NCI-H1417 treated with DMSO at 0.1 percent for 48 hours (cell line): ENCODE data around the gene SPIB.
"Not testable (repeated sequence)": the region's sequence is repeated elsewhere in the genome, so short reads cannot be mapped to it uniquely, and the experiment has no call there.

Experiments
- DNase-seq: peaks from one replicate; lab custom pipeline; 2025; lab: John Stamatoyannopoulos, UW

The SPIB gene

DNA sequence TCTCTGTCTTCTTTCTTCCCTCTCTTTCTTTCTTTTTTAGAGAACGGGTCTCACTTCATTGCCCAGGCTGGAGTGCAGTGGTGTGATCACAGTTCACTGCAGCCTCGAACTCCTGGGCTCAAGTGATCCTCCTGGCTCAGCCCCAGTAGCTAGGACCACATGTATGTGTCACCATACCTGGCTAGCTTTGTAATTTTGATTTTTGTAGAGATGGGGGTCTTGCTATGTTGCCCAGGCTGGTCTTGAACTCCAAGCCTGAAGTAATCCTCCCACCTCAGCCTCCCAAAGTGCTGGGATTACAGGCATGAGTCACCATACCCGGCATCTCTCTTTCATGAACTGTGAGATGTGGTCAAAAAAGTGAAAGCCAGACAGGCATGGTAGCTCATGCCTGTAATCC, 54.6 kb downstream of the SPIB start:
- not testable (repeated sequence) for DNase-seq

DNA sequence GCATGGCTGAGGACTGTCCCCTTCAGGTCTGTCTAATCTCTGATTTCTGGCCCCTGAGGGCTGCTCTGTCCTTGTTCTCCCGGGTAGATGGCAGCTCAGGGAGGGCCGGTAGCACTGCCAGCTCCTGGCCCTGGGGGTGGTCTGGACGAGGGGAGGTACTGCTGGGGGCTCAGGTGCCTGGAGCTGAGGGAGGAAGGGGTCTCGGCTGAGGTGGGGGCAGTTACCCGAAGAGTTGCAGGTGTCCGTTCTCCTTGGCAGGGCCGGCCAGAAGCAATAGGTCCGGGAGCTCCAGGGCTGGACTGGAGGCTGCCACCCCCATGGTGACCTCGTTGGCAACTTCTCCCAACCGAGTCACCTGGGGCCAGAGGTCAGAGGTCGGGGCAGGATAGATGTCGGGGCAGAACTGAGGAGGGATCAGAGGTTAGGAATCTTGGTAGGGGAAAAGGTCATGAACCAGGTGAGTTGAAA, 56.4 kb downstream of the SPIB start:
- DNase-seq = no peak

DNA sequence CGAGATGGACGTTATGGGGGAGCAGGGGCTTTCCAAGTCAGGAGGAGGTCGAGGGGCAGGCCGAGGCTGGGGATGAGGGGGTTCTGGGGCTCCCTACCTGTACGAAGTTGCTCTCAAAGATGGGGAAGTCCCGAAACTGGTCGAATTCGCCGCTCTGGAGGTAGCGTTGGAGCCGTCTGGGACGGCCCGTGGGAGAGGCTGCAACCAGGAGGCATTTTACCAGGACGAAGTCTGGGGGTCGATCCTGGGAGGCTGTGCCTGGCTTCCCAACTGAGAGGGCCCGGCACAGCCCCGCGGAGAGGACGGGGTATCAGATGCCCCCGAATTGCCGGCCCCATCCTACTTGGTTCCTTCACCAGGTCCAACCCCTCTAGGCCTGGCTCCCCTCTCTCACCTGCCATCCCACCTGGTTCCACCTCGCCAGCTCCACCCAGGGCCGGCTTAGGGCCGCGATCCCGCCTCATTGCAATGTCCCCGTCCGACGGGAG, 57.0 kb downstream of the SPIB start:
- no peak for DNase-seq

DNA sequence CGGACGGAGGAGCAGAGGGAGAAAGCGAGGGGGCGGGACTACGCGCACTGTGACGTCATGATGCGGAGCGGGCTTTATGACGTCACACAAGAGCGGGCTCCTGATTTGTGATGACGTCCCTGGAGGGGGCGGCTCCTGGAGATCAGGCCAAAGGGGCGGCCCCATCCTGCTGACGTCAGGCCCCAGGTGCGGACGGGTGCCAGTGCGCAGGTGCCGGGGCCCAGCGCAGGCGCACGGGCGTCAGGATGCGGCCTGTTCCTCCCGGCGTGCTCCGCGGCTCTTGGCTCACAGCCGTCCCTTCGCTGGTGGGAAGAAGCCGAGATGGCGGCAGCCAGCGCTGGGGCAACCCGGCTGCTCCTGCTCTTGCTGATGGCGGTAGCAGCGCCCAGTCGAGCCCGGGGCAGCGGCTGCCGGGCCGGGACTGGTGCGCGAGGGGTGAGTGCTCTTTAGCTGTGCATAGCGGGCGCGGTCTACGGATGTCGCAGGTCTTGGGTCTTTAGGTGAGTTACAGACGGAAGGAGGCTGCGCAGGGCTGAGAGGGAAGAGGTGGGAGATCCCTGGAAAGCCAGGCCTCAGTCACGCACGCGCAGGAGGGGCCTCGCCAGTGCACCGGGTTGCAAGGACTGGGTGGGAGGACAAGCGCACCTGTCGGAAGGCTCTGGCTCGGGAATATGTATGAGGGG, 57.6 kb downstream of the SPIB start, which contains the start of the genes EMC10 and GARIN5A:
TSS of gene EMC10 (plus strand) at position 284 of the 683 bp plus-strand sequence. CDS start at position 322, 38 bp downstream.
TSS of gene GARIN5A (minus strand) at position 625 of the 683 bp plus-strand sequence. CDS start at position 165, 460 bp downstream.
- no peak for DNase-seq

DNA sequence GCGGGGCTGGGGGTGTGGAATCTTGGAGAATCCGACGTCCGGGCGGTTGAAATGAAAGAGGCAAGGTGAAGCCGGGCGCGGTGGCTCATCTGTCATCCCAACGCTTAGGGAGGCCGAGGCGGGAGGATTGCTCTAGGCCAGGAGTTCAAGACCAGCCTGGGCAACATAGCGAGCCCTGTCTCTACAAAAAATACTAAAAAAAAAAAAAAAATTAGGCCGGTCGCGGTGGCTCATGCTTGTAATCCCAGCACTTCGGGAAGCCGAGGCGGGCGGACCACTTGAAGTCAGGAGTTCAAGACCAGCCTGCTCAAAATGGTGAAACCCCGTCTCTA, 58.1 kb downstream of the SPIB start:
- DNase-seq = no peak

DNA sequence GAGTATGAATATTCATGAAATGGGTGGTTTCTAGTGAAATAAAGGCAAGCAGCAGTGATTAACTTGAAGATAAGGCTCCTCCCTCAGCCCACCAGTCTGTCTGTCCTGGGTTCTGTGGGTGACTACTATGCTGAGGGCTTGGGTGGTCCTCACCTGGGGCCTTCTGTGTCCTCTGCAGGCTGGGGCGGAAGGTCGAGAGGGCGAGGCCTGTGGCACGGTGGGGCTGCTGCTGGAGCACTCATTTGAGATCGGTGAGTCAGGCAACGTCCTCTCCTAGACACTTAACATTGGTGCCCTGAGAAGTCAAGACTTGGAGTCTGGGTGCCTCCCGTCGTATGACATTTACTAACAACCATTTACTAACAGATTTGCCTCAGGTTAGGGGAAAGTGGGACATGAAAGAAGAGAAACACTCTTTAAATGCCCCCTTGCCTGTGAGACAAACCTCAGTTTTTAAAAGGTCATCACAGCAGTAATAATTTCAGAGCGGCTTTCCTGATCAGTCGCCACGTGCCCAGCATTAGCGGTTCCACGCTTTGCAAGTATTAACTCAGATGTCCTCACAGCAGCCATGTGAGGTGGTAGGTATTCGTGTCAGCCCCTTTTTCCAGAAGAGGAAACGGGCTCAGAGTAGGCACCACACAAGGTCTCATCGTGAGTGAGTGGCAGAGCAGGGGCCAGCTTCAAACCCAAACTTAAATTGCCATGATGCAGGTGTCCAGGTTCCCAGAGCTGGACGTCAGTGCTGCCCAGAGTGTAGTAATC, 59.2 kb downstream of the SPIB start:
- no peak for DNase-seq

DNA sequence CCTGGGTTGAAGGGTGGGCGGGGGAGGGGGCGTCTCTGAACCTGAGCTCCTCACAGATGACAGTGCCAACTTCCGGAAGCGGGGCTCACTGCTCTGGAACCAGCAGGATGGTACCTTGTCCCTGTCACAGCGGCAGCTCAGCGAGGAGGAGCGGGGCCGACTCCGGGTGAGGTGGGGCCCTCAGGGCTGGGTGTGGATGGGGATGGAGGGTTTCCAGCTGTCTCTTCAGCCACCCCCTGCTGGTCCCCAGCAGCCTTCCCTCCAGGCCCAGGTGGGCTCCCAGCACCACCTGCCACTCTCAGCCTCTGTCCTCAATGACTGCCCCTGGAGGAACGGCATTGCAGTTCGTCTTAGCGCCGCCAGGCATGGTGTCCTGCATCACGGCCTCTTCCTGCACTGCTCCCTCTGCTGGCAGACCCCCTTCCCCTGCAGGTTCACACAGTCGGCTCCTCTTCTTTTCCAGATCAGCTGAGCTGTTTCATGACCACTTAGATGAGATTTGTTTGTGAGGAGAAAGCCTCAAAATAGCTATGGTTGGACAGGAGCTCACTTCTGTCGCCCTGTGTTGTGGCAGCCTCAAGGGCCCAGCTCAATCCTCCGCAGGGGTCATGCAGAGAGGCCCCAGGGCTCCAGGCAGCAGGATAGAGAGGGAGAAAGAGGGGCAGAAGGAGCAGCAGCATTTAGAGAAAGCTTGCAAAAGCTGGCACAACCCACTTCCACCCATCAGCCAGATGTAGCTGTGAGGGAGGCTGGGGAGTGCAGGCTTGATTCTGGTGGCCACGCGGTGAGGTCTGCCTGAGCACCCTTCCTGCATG, 60.4 kb downstream of the SPIB start:
- DNase-seq = no peak

DNA sequence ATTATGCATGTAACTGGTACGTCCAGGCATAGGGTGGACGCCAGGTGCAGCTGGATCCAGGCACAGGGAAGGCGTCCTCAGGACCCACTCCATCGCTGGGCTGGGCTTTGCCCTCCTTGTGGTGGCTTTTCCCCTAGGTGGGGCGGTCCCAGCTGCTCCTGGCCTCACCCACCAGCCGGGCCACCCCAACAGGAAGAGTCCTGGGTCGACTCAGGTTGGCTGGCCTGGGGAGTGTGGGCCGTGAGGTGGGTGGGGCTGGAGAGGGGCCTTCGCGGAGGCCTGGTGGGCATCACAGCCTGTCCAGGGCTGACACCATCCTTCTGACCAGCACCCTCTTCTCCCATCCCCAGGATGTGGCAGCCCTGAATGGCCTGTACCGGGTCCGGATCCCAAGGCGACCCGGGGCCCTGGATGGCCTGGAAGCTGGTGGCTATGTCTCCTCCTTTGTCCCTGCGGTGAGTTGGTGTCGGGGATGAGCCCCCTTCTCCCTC, 61.1 kb downstream of the SPIB start:
- no peak for DNase-seq

DNA sequence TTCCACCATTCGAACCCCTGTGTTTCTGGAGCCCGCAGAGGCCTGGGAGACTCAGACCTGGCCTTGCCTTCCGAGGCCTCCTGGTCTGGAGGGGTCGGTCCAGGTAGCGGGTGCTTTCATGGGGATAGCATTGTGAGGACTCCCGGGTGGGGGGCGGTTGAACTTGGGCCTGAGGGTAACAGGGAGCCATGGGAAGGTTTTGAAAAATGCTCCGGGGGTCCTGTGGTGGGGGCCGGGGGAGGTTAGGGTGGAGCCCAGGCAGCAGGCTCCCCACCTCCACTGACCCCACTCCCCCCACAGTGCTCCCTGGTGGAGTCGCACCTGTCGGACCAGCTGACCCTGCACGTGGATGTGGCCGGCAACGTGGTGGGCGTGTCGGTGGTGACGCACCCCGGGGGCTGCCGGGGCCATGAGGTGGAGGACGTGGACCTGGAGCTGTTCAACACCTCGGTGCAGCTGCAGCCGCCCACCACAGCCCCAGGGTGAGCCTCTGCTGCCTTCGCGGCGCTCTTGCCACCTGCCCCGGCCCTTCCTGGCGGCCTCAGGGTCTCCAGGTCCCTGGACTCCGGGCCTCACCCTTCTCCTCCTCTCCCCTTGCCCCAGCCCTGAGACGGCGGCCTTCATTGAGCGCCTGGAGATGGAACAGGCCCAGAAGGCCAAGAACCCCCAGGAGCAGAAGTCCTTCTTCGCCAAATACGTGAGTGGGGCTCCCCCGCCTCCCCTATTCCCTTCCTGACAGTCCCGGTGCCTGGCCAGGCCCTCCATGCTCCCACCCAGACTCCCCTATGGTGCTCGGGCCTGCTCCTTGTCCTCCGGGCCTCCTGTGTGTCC, 61.8 kb downstream of the SPIB start:
- no peak for DNase-seq
